ENCODE data around the gene NLRP13.

NLRP13 gene

DNA sequence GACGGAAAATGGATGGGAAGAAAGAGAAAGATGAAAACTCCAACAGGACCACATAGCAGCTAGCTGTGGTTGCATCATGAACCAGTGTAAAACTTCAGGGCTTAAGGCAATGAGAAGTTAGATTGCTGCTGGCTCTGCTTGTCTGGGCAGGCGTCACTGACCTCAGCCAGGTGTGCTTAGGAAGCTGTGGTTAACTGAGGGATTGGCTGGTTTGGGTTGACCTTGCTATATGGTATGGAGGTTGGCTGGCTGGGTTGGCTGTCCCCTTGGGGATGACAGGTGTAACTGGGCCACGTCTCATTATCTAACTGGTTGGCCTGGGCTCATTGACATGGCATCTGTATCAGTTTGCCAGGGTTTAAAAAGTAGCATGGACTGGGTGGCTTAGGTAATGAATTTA, 54.9 kb downstream of the NLRP13 start:
- Histone ChIP-seq H2AFZ (ENCODE audit: low read length) (no peak overlapping the region), H3K9ac (ENCODE audit: low read depth, low read length, poor library complexity, severe bottlenecking) (no peak overlapping the region), H3F3A (ENCODE audit: low read depth) (no peaks in the 10 kb centered on the region), H3K9me2 (replicated peaks; ENCODE audit: low read depth, low read length) (no peaks in the 10 kb centered on the region), H4K20me1 (ENCODE audit: insufficient read depth, low read length, poor library complexity, severe bottlenecking) (no peaks in the 10 kb centered on the region), H3K27me3 (ENCODE audit: insufficient read depth, low read length, poor library complexity, severe bottlenecking) (no peaks in the 10 kb centered on the region), H3K9me3 (ENCODE audit: insufficient read depth, low read depth, low read length) (no peaks in the 10 kb centered on the region), H3K4me2 (ENCODE audit: low read depth, low read length, poor library complexity, severe bottlenecking) (no peak overlapping the region), H3K79me2 (ENCODE audit: insufficient read depth, low read length) (no peaks in the 10 kb centered on the region), H3K36me3 (ENCODE audit: insufficient read depth, low read length) (no peaks in the 10 kb centered on the region), H3K4me1 (ENCODE audit: insufficient read depth, low read length, poor library complexity, severe bottlenecking) (no peaks in the 10 kb centered on the region), H3K4me3 (ENCODE audit: low read length, poor library complexity, severe bottlenecking) (no peak overlapping the region)
- TF ChIP-seq CTCF (conservative IDR thresholded peaks at IDR 0.05; ENCODE audit: low read length), result no peak
- TF ChIP-seq EZH2phosphoT487 (IDR thresholded peaks at IDR 0.05; ENCODE audit: borderline replicate concordance), result no peak

- Histone ChIP-seq H3K4me1 (ENCODE audit: insufficient read depth, low read length, poor library complexity, severe bottlenecking) (no peaks in the 10 kb centered on the region), H3K9ac (ENCODE audit: low read depth, low read length, poor library complexity, severe bottlenecking) (no peak overlapping the region), H3K9me2 (replicated peaks; ENCODE audit: low read depth, low read length) (no peaks in the 10 kb centered on the region), H3K4me2 (ENCODE audit: low read depth, low read length, poor library complexity, severe bottlenecking) (no peak overlapping the region), H3K9me3 (ENCODE audit: insufficient read depth, low read depth, low read length) (peaks cover 11% of the 10 kb centered on the region; the same call in 1 of the 2 replicates), H2AFZ (ENCODE audit: low read length) (no peak overlapping the region), H3K36me3 (ENCODE audit: insufficient read depth, low read length) (no peaks in the 10 kb centered on the region), H4K20me1 (ENCODE audit: insufficient read depth, low read length, poor library complexity, severe bottlenecking) (no peaks in the 10 kb centered on the region), H3F3A (ENCODE audit: low read depth) (no peaks in the 10 kb centered on the region), H3K4me3 (ENCODE audit: low read length, poor library complexity, severe bottlenecking) (no peak overlapping the region), H3K79me2 (ENCODE audit: insufficient read depth, low read length) (no peaks in the 10 kb centered on the region), H3K27me3 (ENCODE audit: insufficient read depth, low read length, poor library complexity, severe bottlenecking) (no peaks in the 10 kb centered on the region)
- TF ChIP-seq EZH2phosphoT487 (IDR thresholded peaks at IDR 0.05; ENCODE audit: borderline replicate concordance) (no peak), CTCF (conservative IDR thresholded peaks at IDR 0.05; ENCODE audit: low read length) (no peak)
Measured at GRCh38 chr19:55870736-55871135, 61.4 kb downstream of the NLRP13 start.

DNA sequence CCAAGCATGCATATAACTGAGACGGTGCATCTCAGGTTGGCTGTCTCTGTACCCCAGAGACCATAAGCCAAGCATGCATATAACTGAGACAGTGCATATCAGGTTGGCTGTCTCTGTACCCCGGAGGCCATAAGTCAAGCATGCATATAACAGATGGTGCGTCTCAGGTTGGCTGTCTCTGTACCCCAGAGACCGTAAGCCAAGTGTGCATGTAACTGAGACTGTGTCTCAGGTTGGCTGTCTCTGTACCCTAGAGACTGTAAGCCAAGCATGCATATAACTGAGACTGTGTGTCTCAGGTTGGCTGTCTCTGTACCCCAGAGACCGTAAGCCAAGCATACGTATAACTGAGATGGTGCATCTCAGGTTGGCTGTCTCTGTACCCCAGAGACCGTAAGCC, 65.0 kb downstream of the NLRP13 start:
- Histone ChIP-seq H3K79me2 (ENCODE audit: insufficient read depth, low read length) (no peaks in the 10 kb centered on the region), H3F3A (ENCODE audit: low read depth) (no peaks in the 10 kb centered on the region), H3K9me3 (ENCODE audit: insufficient read depth, low read depth, low read length) (peaks cover 14% of the 10 kb centered on the region; the same call in 1 of the 2 replicates), H3K9ac (ENCODE audit: low read depth, low read length, poor library complexity, severe bottlenecking) (no peak overlapping the region), H3K4me3 (ENCODE audit: low read length, poor library complexity, severe bottlenecking) (no peak overlapping the region), H3K9me2 (replicated peaks; ENCODE audit: low read depth, low read length) (no peaks in the 10 kb centered on the region), H3K4me2 (ENCODE audit: low read depth, low read length, poor library complexity, severe bottlenecking) (no peak overlapping the region), H4K20me1 (ENCODE audit: insufficient read depth, low read length, poor library complexity, severe bottlenecking) (no peaks in the 10 kb centered on the region), H3K36me3 (ENCODE audit: insufficient read depth, low read length) (no peaks in the 10 kb centered on the region), H3K27me3 (ENCODE audit: insufficient read depth, low read length, poor library complexity, severe bottlenecking) (no peaks in the 10 kb centered on the region), H2AFZ (ENCODE audit: low read length) (no peak overlapping the region), H3K4me1 (ENCODE audit: insufficient read depth, low read length, poor library complexity, severe bottlenecking) (no peaks in the 10 kb centered on the region)
- TF ChIP-seq CTCF (conservative IDR thresholded peaks at IDR 0.05; ENCODE audit: low read length), result no peak
- TF ChIP-seq EZH2phosphoT487 (IDR thresholded peaks at IDR 0.05; ENCODE audit: borderline replicate concordance), result no peak
